K562 (cell line): ENCODE measurements around the gene KCNH2. TPM values are rescaled to one million over a fixed set of nuclear protein-coding genes. Genes with fewer than 3 reads are reported as not detected.
A peak's percentile ranks its signal among the peaks of the same experiment; 100 is the strongest.

Experiments
- ARID2 ChIP-seq: fragments of 450-650 bp; IDR thresholded peaks from 2 replicates; pipeline ENCODE4 v1.6.1; 2017; ENCODE audit warnings: antibody characterized with exemption, mild to moderate bottlenecking
- FOS ChIP-seq: IDR thresholded peaks from 3 replicates; pipeline ENCODE4 v1.6.1; 2011; ENCODE audit not compliant: insufficient read length; ENCODE audit errors: extremely low read depth
- HDAC8 ChIP-seq: fragments of 450-650 bp; IDR thresholded peaks from 2 replicates; pipeline ENCODE4 v1.6.1; 2016; ENCODE audit warnings: mild to moderate bottlenecking, missing genetic modification characterization, moderate library complexity, missing compliant biosample characterization
- JUN ChIP-seq, 2 experiments: sonication (generic) in 1 of 2; formaldehyde crosslinking in 1 of 2; IDR thresholded peaks; 2 replicates each; pipeline versions ENCODE4 v1.6.1 to v1.8.0; 2012 to 2022; ENCODE audit warnings: borderline replicate concordance in 2 of 2, mild to moderate bottlenecking in 2 of 2, improper control_type of control experiment in 1 of 2, low read depth in 1 of 2, low read length in 1 of 2, missing genetic modification reagents in 1 of 2
- MIER1 ChIP-seq: fragments of 450-650 bp; IDR thresholded peaks from 2 replicates; pipeline ENCODE4 v1.6.1; 2016; ENCODE audit warnings: antibody characterized with exemption, mild to moderate bottlenecking, low read depth
- NR2C2 ChIP-seq, 2 experiments: fragments of 200-800 bp in 1 of 2; sonication (Bioruptor generic) in 1 of 2; sonication (generic) in 1 of 2; formaldehyde crosslinking in 1 of 2; IDR thresholded peaks; 2 replicates each; pipeline versions ENCODE4 v1.6.1 to v1.8.0; 2016 to 2022; ENCODE audit warnings: mild to moderate bottlenecking in 1 of 2, missing compliant biosample characterization in 1 of 2, missing genetic modification characterization in 1 of 2, missing genetic modification reagents in 1 of 2
- NR3C1 ChIP-seq: sonication (generic); formaldehyde crosslinking; IDR thresholded peaks from 2 replicates; pipeline ENCODE4 v1.8.1; 2022; ENCODE audit warnings: missing genetic modification reagents
- NRF1 ChIP-seq, 2 experiments: fragments of 450-650 bp; IDR thresholded peaks in 1 of 2; conservative IDR thresholded peaks in 1 of 2; 2 replicates each; pipeline ENCODE4 v1.6.1; 2014; ENCODE audit warnings: mild to moderate bottlenecking in 2 of 2
- PHF8 ChIP-seq: fragments of 200-600 bp; sonication (generic); IDR thresholded peaks from 2 replicates; pipeline ENCODE4 v1.6.1; 2012; ENCODE audit warnings: mixed run types, mild to moderate bottlenecking, inconsistent platforms, low read length, moderate library complexity, borderline replicate concordance
- STAT6 ChIP-seq: sonication (generic); formaldehyde crosslinking; IDR thresholded peaks from 2 replicates; pipeline ENCODE4 v1.8.1; 2023; ENCODE audit warnings: mild to moderate bottlenecking, missing genetic modification reagents
- ZBTB40 ChIP-seq, 2 experiments: fragments of 450-650 bp in 1 of 2; sonication (generic) in 1 of 2; formaldehyde crosslinking in 1 of 2; IDR thresholded peaks; 2 replicates each; pipeline versions ENCODE4 v1.7.1 to v1.9.0; 2016 to 2022; ENCODE audit warnings: inconsistent platforms in 1 of 2, mild to moderate bottlenecking in 1 of 2, missing genetic modification reagents in 1 of 2
- ZFPM2 ChIP-seq: fragments of 250-450 bp; sonication (Bioruptor Pico); IDR thresholded peaks from 2 replicates; pipeline ENCODE4 v1.5.1; 2022; ENCODE audit warnings: mild to moderate bottlenecking
- ZNF707 ChIP-seq: fragments of 250-450 bp; sonication (Bioruptor Pico); conservative IDR thresholded peaks from 2 replicates; pipeline ENCODE4 v1.8.0; 2022; ENCODE audit warnings: inconsistent platforms, mild to moderate bottlenecking, moderate library complexity
- polyA plus RNA-seq, 8 experiments: library from polyadenylated mRNA; depleted of rRNA in 4 of 8; stranded (reverse) in 5 of 8; unstranded in 3 of 8; fragments of >200 nt; fragmentation: Nextera tagmentation in 2 of 8; fragmentation: Illumina TruSeq in 1 of 8; extraction: Ambion mirVana in 2 of 8; extraction: Trizol in 1 of 8; gene quantifications; 2 replicates each; pipeline versions ENCODE4 v1.2.1 to v1.2.3, GENCODE V29; 2011 to 2014; ENCODE audit warnings: inconsistent platforms in 1 of 8, missing spikeins in 1 of 8
- total RNA-seq, 7 experiments: library from RNA; depleted of rRNA in 6 of 7; stranded (reverse); fragments of >200 nt in 6 of 7; fragmentation: Illumina TruSeq in 2 of 7; extraction: Trizol in 2 of 7; gene quantifications; 2 replicates each; pipeline versions ENCODE4 v1.2.1 to v1.2.3, GENCODE V29; 2011 to 2021; ENCODE audit warnings: low replicate concordance in 1 of 7

KCNH2 gene
- total and polyA plus RNA-seq, 9 of the 15 experiments (the other 6 are each of a cell fraction or from before 2014, with no cell fraction given), result 18.1 to 368 (median 218) TPM

DNA sequence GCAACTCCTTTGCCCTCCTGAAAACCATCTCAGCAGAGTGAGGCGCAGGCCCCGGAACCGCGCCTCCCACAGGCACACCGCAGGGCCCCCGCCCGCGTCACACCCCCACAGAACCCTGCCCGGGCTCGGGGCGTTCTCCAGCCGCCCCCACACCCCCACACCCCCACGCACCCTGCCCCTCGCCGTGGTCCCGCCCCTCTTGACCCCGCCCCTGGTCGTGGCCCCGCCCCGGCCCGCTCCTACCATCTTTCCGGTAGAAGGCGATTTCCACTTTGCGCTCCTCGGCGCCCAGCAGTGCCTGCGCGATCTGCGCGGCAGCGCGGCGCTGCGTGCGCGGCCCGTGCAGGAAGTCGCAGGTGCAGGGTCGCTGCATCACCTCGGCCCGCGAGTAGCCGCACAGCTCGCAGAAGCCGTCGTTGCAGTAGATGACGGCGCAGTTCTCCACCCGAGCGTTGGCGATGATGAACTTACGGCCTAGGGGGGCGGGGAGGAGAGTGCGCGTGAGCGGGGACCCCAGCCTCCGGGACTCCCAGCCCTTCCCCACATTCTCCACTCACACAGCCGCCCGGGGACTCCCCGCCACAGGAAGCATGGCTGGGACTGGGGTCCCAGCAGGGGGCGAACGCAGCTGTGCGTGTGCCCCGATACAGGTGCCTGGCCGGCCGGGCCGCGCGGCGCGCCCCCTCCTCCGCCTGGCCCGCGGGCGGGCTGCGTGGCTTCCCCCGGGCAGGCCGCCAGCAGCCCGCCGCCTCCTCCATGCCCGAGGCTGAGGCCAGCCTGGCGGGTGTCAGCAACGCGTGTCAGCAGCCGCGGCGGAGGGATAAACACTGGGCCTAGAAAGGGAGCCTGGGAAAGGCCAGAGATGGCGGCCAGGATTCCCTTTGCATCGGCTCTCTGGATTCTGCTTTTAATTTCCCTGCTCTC lies 3.4 kb downstream of the KCNH2 start (continued):
- TF ChIP-seq ZBTB40 (IDR thresholded peaks at IDR 0.05) (no peak; the same call in 1 of the 2 replicates), ZBTB40 (CRISPR knock-in tag; IDR thresholded peaks at IDR 0.05) (no peak), PHF8 (peak; percentile 88; the same call in 1 of the 2 replicates), NRF1 (conservative IDR thresholded peaks at IDR 0.05 in 1 of 2, IDR thresholded peaks at IDR 0.05 in 1 of 2) (peak; percentile 91 to 93), ZNF707 (CRISPR knock-in tag) (no peak), ZFPM2 (CRISPR knock-in tag) (0 out of 2 replicates have a peak, but pooled peaks have one; percentile 35), FOS (no peak), MIER1 (no peak), NR3C1 (CRISPR knock-in tag) (no peak), ARID2 (0 out of 2 replicates have a peak, but pooled peaks have one; percentile 46), HDAC8 (peak; percentile 62; the same call in 1 of the 2 replicates), NR2C2 (CRISPR knock-in tag; IDR thresholded peaks at IDR 0.05) (peak; percentile 67; the same call in 1 of the 2 replicates), NR2C2 (tag; IDR thresholded peaks at IDR 0.05) (peak; percentile 88), STAT6 (CRISPR knock-in tag) (0 out of 2 replicates have a peak, but pooled peaks have one; percentile 8), JUN (IDR thresholded peaks at IDR 0.05; ENCODE audit: borderline replicate concordance, low read depth, low read length) (peak; percentile 41; the same call in 1 of the 2 replicates), JUN (CRISPR knock-in tag; IDR thresholded peaks at IDR 0.05; ENCODE audit: borderline replicate concordance) (no peak)
